Keratinocyte (primary cell): ENCODE results near the gene PPFIBP2. TPM values are rescaled to one million over a fixed set of nuclear protein-coding genes. Genes with fewer than 3 reads are reported as not detected.

Experiments used
- DNase-seq: peaks from one replicate; pipeline ENCODE4 v3.0.0-alpha.2; 2011; ENCODE audit warnings: low read depth, missing footprints, low spot score
- FAIRE-seq: peaks from 2 replicates; lab custom pipeline; 2011; peaks lifted over from hg19 to GRCh38; lab: Jason Lieb, UNC
- H2AFZ ChIP-seq: 2 replicates; pipeline ENCODE4 v1.6.0; 2012; ENCODE audit warnings: low read length, control low read depth, inconsistent platforms; ENCODE audit not compliant: control insufficient read depth
- H3K27ac ChIP-seq: 2 replicates; pipeline ENCODE4 v1.5.1; 2011; ENCODE audit warnings: low read length; ENCODE audit not compliant: control insufficient read depth, insufficient read depth
- H3K27me3 ChIP-seq: 3 replicates; pipeline ENCODE4 v1.6.0; 2011; ENCODE audit warnings: low read length; ENCODE audit not compliant: control insufficient read depth, insufficient read depth; ENCODE audit errors: extremely low read depth
- H3K36me3 ChIP-seq, 2 experiments: 2 replicates in 1 of 2; 3 replicates in 1 of 2; pipeline ENCODE4 v1.5.1; 2011; ENCODE audit warnings: low read length in 2 of 2, mild to moderate bottlenecking in 1 of 2; ENCODE audit not compliant: control insufficient read depth in 2 of 2, insufficient read depth in 2 of 2; ENCODE audit errors: extremely low read depth in 1 of 2
- H3K4me1 ChIP-seq: 3 replicates; pipeline ENCODE4 v1.5.1; 2011; ENCODE audit warnings: low read length; ENCODE audit not compliant: control insufficient read depth, insufficient read depth; ENCODE audit errors: extremely low read depth
- H3K4me2 ChIP-seq: 3 replicates; pipeline ENCODE4 v1.6.0; 2011; ENCODE audit warnings: low read depth, low read length; ENCODE audit not compliant: control insufficient read depth, insufficient read depth; ENCODE audit errors: extremely low read depth
- H3K4me3 ChIP-seq, 3 experiments: fragments of 200-600 bp in 1 of 3; sonication (generic) in 1 of 3; 2 replicates in 2 of 3; 3 replicates in 1 of 3; pipeline ENCODE4 v1.5.1; 2011 to 2016; ENCODE audit warnings: low read length in 3 of 3, mild to moderate bottlenecking in 3 of 3, control low read depth in 2 of 3, inconsistent platforms in 1 of 3, low read depth in 1 of 3, mixed read lengths in 1 of 3, mixed run types in 1 of 3, moderate library complexity in 1 of 3; ENCODE audit not compliant: control insufficient read depth in 2 of 3, insufficient read depth in 2 of 3; ENCODE audit errors: extremely low read depth in 1 of 3
- H3K79me2 ChIP-seq: 2 replicates; pipeline ENCODE4 v1.6.0; 2012; ENCODE audit warnings: low read length; ENCODE audit not compliant: control insufficient read depth, insufficient read depth
- H3K9ac ChIP-seq: 3 replicates; pipeline ENCODE4 v1.6.0; 2011; ENCODE audit warnings: low read length; ENCODE audit not compliant: control insufficient read depth, insufficient read depth; ENCODE audit errors: extremely low read depth
- H3K9me1 ChIP-seq: 3 replicates; pipeline ENCODE4 v1.6.0; 2011; ENCODE audit warnings: low read length; ENCODE audit not compliant: control insufficient read depth, insufficient read depth; ENCODE audit errors: extremely low read depth
- H3K9me3 ChIP-seq: 2 replicates; pipeline ENCODE4 v1.5.1; 2012; ENCODE audit warnings: low read depth, low read length; ENCODE audit not compliant: control insufficient read depth
- H4K20me1 ChIP-seq: 3 replicates; pipeline ENCODE4 v1.6.0; 2011; ENCODE audit warnings: low read length; ENCODE audit not compliant: control insufficient read depth, insufficient read depth; ENCODE audit errors: extremely low read depth
- CTCF ChIP-seq, 3 experiments: IDR thresholded peaks in 1 of 3; conservative IDR thresholded peaks in 1 of 3; optimal IDR thresholded peaks in 1 of 3; 2 replicates in 2 of 3; 3 replicates in 1 of 3; pipeline versions ENCODE3 to v1.5.1; 2011; ENCODE audit warnings: low read length in 3 of 3, mild to moderate bottlenecking in 3 of 3, moderate library complexity in 2 of 3, control low read depth in 1 of 3, inconsistent platforms in 1 of 3; ENCODE audit not compliant: insufficient read depth in 2 of 3; ENCODE audit errors: extremely low read depth in 1 of 3
- EZH2 ChIP-seq: IDR thresholded peaks from one replicate; pipeline ENCODE4 v1.6.1; 2012; ENCODE audit warnings: inconsistent platforms, mild to moderate bottlenecking, low read length, moderate library complexity
- dilution Hi-C: fragments of 300-500 bp; cut with MboI; formaldehyde crosslinking; loops from one replicate; pipeline ENCODE4 v1.7.0; 2020; ENCODE audit warnings: low sequenced_read_pairs; ENCODE audit not compliant: extremely low pct_ligation_motif_present
- polyA plus RNA-seq, 5 experiments: library from polyadenylated mRNA; depleted of rRNA in 3 of 5; stranded (reverse) in 3 of 5; stranded (forward) in 1 of 5; unstranded in 1 of 5; fragments of >200 nt; gene quantifications; 1 replicate in 1 of 5; 2 replicates in 3 of 5; 3 replicates in 1 of 5; pipeline versions ENCODE4 v1.2.1 to v1.2.3, GENCODE V29; 2011 to 2012; ENCODE audit warnings: missing spikeins in 2 of 5, low read depth in 1 of 5, low replicate concordance in 1 of 5

Gene PPFIBP2
- polyA plus RNA-seq, 1 donor (not counting 4 experiments of a cell fraction or from before 2014, with no cell fraction given) = 11.0 TPM

DNA sequence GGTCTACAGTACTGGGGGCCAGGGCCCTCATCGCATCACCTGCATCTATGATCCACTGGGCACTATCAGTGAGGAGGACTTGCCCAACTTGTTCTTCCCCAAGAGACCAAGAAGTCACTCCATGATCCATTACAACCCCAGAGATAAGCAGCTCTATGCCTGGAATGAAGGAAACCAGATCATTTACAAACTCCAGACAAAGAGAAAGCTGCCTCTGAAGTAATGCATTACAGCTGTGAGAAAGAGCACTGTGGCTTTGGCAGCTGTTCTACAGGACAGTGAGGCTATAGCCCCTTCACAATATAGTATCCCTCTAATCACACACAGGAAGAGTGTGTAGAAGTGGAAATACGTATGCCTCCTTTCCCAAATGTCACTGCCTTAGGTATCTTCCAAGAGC, 3.8 kb upstream of the PPFIBP2 start:
- Histone ChIP-seq H3K9me3 (no peaks in the 10 kb centered on the region), H4K20me1 (no peaks in the 10 kb centered on the region), H3K4me3 (no peak overlapping the region), H3K79me2 (no peaks in the 10 kb centered on the region), H3K27ac (no peak overlapping the region), H3K4me2 (no peak overlapping the region), H3K4me1 (peaks cover 14% of the 10 kb centered on the region), H3K9me1 (no peaks in the 10 kb centered on the region), H3K9ac (no peak overlapping the region), H3K36me3 (no peaks in the 10 kb centered on the region), H3K27me3 (peaks cover 4% of the 10 kb centered on the region), H2AFZ (no peak overlapping the region)
- DNase-seq (no peak), FAIRE-seq (no peak)
- no peak for TF ChIP-seq CTCF (optimal IDR thresholded peaks at IDR 0.05 in 1 of 3, IDR thresholded peaks at IDR 0.05 in 1 of 3, conservative IDR thresholded peaks at IDR 0.05 in 1 of 3; ENCODE audit: extremely low read depth in 1 of 3, insufficient read depth in 2 of 3, low read length in 3 of 3)
- TF ChIP-seq EZH2 = no peak
- dilution Hi-C loops = no loop called here

- Histone ChIP-seq H2AFZ (no peak overlapping the region), H3K4me3 (no peak overlapping the region), H3K79me2 (no peaks in the 10 kb centered on the region), H3K27me3 (peaks cover 4% of the 10 kb centered on the region), H3K9me3 (no peaks in the 10 kb centered on the region), H4K20me1 (no peaks in the 10 kb centered on the region), H3K9ac (no peak overlapping the region), H3K4me1 (peaks cover 14% of the 10 kb centered on the region), H3K36me3 (no peaks in the 10 kb centered on the region), H3K27ac (no peak overlapping the region), H3K4me2 (no peak overlapping the region), H3K9me1 (no peaks in the 10 kb centered on the region)
- DNase-seq (no peak), FAIRE-seq (no peak)
- dilution Hi-C loops = no loop called here
- TF ChIP-seq CTCF (optimal IDR thresholded peaks at IDR 0.05 in 1 of 3, IDR thresholded peaks at IDR 0.05 in 1 of 3, conservative IDR thresholded peaks at IDR 0.05 in 1 of 3; ENCODE audit: extremely low read depth in 1 of 3, insufficient read depth in 2 of 3, low read length in 3 of 3) (no peak), EZH2 (no peak)
These were observed 2.4 kb upstream of the PPFIBP2 start for GRCh38 chr11:7511401-7511800.
